Kidney epithelial cell (primary cell): ENCODE data around the gene COPS9. TPM values are rescaled to one million over a fixed set of nuclear protein-coding genes. Genes with fewer than 3 reads are reported as not detected.

ENCODE experiments used
- DNase-seq: peaks from one replicate; pipeline ENCODE4 v3.0.0-alpha.2; 2010; ENCODE audit warnings: low read depth
- H3K27me3 ChIP-seq: 2 replicates; pipeline ENCODE4 v1.6.0; 2011; ENCODE audit warnings: low read length; ENCODE audit not compliant: control insufficient read depth, insufficient read depth
- H3K36me3 ChIP-seq: 2 replicates; pipeline ENCODE4 v1.5.1; 2011; ENCODE audit warnings: low read length; ENCODE audit not compliant: control insufficient read depth, insufficient read depth
- H3K4me3 ChIP-seq: 2 replicates; pipeline ENCODE4 v1.5.1; 2011; ENCODE audit warnings: low read depth, mild to moderate bottlenecking, control low read depth, low read length
- total RNA-seq: library from RNA; depleted of rRNA; stranded (reverse); fragments of >200 nt; gene quantifications from 2 replicates; pipeline ENCODE4 v1.2.3, GENCODE V29; 2015
- TF ChIP-seq, protein P1 (sequence below): IDR thresholded peaks from 2 replicates; pipeline ENCODE4 v1.5.1; 2011; ENCODE audit warnings: mild to moderate bottlenecking, moderate library complexity, low read length, control low read depth, inconsistent platforms; ENCODE audit not compliant: insufficient read depth, poor library complexity, severe bottlenecking

The COPS9 gene
- total RNA-seq, 1 donor from 2014 or later = 186 TPM

DNA sequence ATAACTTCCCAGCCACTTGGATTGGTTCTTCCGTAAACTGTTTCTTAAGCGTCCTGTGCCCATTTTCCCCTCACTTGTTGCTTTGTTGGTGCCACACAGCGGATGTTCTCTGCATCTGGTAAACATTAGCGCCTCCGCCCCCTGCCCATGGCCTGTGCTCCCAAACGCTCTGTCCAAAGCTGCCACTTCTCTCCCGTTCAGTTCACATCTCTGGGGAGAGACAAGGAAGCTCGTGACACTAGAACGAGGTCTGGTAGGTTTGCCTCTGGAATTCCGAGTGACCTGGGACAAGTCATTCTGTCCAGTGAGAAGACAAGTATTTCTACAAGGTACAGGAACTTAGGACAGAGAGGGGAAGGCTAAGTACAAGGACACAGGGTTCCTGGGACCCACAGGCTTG, 9.4 kb downstream of the COPS9 start:
- Histone ChIP-seq H3K4me3 (no peak overlapping the region), H3K36me3 (peaks cover 1% of the 10 kb centered on the region), H3K27me3 (no peaks in the 10 kb centered on the region)
- no peak for DNase-seq
- TF ChIP-seq, protein P1, sequence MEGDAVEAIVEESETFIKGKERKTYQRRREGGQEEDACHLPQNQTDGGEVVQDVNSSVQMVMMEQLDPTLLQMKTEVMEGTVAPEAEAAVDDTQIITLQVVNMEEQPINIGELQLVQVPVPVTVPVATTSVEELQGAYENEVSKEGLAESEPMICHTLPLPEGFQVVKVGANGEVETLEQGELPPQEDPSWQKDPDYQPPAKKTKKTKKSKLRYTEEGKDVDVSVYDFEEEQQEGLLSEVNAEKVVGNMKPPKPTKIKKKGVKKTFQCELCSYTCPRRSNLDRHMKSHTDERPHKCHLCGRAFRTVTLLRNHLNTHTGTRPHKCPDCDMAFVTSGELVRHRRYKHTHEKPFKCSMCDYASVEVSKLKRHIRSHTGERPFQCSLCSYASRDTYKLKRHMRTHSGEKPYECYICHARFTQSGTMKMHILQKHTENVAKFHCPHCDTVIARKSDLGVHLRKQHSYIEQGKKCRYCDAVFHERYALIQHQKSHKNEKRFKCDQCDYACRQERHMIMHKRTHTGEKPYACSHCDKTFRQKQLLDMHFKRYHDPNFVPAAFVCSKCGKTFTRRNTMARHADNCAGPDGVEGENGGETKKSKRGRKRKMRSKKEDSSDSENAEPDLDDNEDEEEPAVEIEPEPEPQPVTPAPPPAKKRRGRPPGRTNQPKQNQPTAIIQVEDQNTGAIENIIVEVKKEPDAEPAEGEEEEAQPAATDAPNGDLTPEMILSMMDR = no peak

GRCh38 chr2:240125742-240126141, 10.4 kb downstream of the COPS9 start:
- Histone ChIP-seq H3K4me3 (no peak overlapping the region), H3K36me3 (peaks cover 1% of the 10 kb centered on the region), H3K27me3 (no peaks in the 10 kb centered on the region)
- DNase-seq = no peak
- TF ChIP-seq, protein P1 = no peak

DNA sequence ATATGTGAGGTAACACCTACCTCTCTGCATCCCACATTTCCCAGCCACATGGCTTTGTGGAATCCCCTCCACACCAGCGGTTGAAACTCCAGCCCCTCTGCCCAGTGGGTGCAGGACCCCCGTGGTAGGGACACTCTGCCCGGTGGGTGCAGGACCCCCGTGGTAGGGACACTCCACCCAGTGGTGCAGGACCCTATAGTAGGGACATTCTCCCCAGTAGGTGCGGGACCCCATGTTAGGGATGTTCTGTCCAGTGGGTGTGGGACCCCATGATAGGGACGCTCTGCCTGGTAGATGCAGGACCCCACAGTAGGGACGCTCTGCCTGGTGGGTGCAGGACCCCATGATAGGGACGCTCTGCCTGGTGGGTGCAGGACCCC, 11.5 kb downstream of the COPS9 start:
- H3K36me3 ChIP-seq = no peaks in the 10 kb centered on the region
- DNase-seq = no peak
- no peak overlapping the region for H3K4me3 ChIP-seq
- TF ChIP-seq, protein P1 = no peak
- no peaks in the 10 kb centered on the region for H3K27me3 ChIP-seq

DNA sequence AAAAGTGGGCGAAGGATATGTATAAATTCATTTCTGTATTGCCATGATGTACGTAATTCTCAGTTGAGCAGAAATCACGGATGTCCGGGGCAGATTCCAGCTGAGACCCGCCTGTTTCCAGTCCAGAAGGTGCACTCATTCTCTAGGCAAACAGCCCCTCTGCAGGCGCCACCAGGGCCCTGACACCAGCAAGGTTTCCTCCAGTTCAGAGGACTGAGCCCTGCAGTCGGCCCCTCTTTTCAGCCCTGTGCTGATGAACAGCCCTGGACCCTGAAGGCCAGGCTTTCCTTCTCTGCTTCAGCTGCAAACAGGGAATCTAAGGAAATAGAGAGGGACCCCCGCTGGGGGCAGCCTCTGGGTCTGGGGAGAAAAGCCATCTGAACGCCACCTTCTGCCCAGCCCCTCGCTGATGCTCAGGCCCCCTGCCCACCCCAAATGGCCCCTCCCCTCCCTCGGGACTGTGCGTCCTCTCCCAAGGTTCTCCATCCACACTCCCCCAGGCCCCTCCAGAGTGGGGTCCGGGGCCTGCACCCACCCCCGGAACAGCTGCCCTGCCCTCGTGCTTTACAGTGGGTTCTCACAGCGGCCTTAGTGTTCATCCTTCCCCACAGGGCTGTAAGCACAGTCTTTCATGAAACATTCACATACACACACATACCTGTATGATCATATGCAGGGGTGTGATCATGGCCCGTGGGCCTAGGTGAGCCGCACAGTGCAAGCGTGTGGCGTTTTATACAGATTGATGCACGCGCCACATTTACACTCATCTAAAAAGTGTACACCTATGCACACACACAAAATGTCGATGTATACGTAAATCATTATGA, 12.1 kb downstream of the COPS9 start:
- Histone ChIP-seq H3K36me3 (no peaks in the 10 kb centered on the region), H3K4me3 (no peak overlapping the region), H3K27me3 (no peaks in the 10 kb centered on the region)
- no peak for DNase-seq
- TF ChIP-seq, protein P1 = no peak

DNA sequence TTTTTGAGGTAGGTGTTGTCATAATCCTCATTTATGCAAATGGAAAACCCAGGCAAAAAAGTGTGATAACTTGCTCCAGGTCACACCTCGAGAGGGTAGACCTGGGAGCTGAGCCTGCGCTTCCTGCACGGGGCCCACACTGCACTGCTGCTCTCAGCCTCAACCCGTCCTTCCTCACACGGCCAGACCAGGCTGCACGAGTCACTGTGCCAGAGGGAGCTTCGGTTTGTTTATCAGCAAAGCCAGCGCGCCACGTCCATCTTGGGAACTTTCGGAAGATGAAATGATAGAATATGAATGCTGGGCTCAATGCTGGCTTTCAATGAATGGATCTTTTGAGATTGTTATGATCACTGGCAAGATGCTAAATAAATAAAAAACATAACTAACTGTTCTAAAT, 14.4 kb downstream of the COPS9 start:
- DNase-seq = no peak
- TF ChIP-seq, protein P1 = no peak
- Histone ChIP-seq H3K27me3 (no peaks in the 10 kb centered on the region), H3K4me3 (no peak overlapping the region), H3K36me3 (no peaks in the 10 kb centered on the region)

DNA sequence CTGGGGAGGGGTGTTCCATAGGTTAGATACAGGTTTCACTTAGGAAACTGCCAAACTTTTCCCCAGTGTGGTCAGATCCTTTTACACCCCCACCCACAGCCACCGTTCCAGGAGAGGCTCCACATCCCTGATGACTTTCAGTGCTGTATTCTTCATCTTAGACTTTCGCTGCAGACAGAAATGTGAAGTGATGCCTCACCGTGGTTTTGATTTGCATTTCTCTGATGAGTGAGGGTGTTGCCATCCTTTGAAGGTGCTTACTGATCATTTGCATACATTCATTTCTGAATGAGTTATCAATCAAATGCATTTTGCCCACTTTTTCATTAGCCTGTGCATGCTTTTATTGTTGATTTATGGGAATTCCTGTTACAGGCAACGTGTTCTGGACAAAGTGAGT, 14.9 kb downstream of the COPS9 start:
- TF ChIP-seq, protein P1 = no peak
- DNase-seq = no peak
- Histone ChIP-seq H3K27me3 (no peaks in the 10 kb centered on the region), H3K4me3 (no peak overlapping the region), H3K36me3 (no peaks in the 10 kb centered on the region)
